ENCODE data around the gene MRPL54. TPM values are rescaled to one million over a fixed set of nuclear protein-coding genes. Genes with fewer than 3 reads are reported as not detected.

The MRPL54 gene
- total RNA-seq, 2 donors from 2014 or later, result 64.6 to 67.7 TPM

Other genes starting within 250 kb of the MRPL54 start
- 1 to 10 TPM; 2.2 to 3.5 TPM for gene TEKTIP1, start 223.5 kb upstream of the MRPL54 start, total RNA-seq
- gene MFSD12, start 205.1 kb upstream of the MRPL54 start, total RNA-seq, result 10 to 100 TPM; 31.0 to 41.1 TPM
- 10 to 100 TPM; 85.6 to 88.2 TPM for gene HMG20B, start 189.7 kb upstream of the MRPL54 start, total RNA-seq
- gene GIPC3, start 177.2 kb upstream of the MRPL54 start, total RNA-seq, result under 1 TPM; 0.24 to 0.64 TPM
- 1 to 10 TPM in 1 of 2 donors, under 1 TPM in 1; 0.64 to 1.0 TPM for gene TBXA2R, start 155.8 kb upstream of the MRPL54 start, total RNA-seq
- 10 to 100 TPM; 16.9 to 20.0 TPM for gene CACTIN, start 135.9 kb upstream of the MRPL54 start, total RNA-seq
- gene PIP5K1C, start 62.2 kb upstream of the MRPL54 start, total RNA-seq, result 10 to 100 TPM; 25.1 to 33.1 TPM
- 100 to 1,000 TPM; 297 to 343 TPM for gene TJP3, start 54.3 kb upstream of the MRPL54 start, total RNA-seq
- gene APBA3, start 990 bp upstream of the MRPL54 start, total RNA-seq, result 10 to 100 TPM; 15.4 to 17.5 TPM
- gene RAX2, start 9.5 kb downstream of the MRPL54 start, total RNA-seq, result not detected
- 1 to 10 TPM; 1.5 to 2.4 TPM for gene MATK, start 23.7 kb downstream of the MRPL54 start, total RNA-seq
- gene ZFR2, start 106.4 kb downstream of the MRPL54 start, total RNA-seq, result not detected
- under 1 TPM; 0.06 to 0.28 TPM for gene ATCAY, start 118.0 kb downstream of the MRPL54 start, total RNA-seq
- not detected for gene NMRK2, start 170.4 kb downstream of the MRPL54 start, total RNA-seq
- gene DAPK3, start 208.4 kb downstream of the MRPL54 start, total RNA-seq, result 10 to 100 TPM; 52.2 to 74.6 TPM
- gene EEF2, start 222.8 kb downstream of the MRPL54 start, total RNA-seq, result 1,000 to 10,000 TPM; 1,955 to 2,053 TPM
- gene PIAS4, start 245.1 kb downstream of the MRPL54 start, total RNA-seq, result 10 to 100 TPM; 25.1 to 27.7 TPM

Data from left colon (tissue), 2 donors.